ENCODE measurements around the gene C1orf232.
A peak's percentile ranks its signal among the peaks of the same experiment; 100 is the strongest.

Gene C1orf232

DNA sequence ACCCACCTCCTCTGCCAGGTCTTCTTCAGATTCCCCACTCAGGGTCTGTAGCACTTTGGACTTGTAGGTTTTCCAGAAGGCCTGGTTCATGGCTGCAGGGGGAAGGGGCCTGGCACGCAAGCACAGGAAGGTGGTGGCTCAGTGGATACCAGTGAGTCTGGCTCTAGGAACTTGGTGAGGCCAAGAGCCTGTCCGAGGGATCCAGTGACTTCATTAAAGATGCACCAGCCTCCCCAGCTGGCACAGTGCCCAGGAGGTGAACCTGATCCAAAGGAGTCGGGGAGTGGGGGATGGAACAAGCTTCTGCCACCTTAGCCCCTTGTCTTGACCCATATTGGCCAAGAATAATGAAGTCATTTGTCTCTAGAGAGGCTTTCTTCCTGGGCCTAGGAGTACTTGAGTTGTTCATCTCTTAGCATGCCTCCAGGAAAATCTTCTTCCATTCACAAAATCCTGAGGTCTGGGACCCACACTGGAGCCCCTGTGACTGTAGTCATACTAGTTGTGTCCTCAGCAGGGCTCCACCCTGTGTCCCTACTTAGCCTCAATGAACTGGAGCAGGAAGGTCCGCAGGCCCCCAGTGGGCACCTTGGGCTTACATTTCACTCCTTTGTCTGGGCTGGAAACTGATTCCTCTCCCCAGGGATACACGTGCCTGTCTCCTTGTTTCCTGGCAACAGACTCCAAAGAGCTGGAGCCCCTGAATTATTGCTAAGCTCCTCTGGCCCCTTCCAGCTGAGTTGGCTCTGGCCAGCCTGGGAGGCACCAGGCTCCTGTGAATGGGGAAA, at the start of gene C1orf232:
TSS of gene C1orf232 (minus strand) at position 554 of the 788 bp plus-strand sequence. CDS start at position 90, 464 bp downstream.
- no peak for DNase-seq
- intact Hi-C loops (cut with DNase I): loop anchor here (5.0 kb wide), 1 partner anchor 64 kb away; the partner anchor contains the start of gene CEP85

DNA sequence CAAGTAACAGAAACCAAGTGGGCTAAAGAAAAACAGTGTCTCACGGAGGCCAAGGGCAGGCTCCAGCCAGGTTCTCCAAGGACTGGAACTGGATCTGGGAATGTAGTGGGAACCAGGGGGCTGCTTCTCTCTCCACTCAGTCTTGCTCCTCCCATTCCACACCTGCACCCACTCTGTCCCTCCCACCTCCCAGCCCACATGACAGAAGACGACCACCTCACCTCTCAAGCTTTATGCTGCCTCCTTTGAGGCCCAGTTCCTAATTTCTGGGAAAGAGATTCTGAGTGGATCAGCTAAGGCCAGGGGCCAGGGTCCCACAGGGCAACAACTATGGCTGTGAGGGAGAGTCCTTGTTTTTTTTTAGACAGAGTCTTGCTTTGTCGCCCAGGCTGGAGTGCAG, 46.5 kb upstream of the C1orf232 start:
- no peak for DNase-seq
- intact Hi-C loops (cut with DNase I): no loop called here

DNA sequence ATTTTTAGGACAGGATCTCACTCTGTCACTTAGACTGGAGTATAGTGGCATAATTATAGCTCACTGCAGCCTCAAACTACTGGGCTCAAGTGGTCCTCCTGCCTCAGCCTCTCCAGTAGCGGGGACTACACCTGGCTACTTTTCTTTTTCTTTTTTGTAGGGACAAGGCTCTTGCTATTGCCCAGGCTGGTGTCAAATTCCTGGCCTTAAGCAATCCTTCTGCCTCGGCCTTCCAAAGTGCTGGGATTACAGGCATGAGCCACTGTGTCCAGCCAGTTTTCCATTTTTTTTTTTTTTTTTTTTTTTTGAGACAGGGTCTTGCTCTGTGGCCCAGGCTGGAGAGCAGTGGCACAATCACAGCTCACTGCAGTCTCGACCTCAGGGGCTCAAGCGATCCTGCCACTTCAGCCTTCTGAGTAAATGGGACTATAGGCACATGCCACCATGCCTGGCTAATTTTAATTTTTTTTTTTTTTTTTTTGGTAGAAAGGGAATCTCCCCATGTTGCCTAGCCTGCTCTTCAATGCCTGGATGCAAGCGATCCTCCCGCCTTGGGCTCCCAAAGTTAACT, 44.7 kb upstream of the C1orf232 start:
- no peak for DNase-seq
- intact Hi-C loops (cut with DNase I): no loop called here

DNA sequence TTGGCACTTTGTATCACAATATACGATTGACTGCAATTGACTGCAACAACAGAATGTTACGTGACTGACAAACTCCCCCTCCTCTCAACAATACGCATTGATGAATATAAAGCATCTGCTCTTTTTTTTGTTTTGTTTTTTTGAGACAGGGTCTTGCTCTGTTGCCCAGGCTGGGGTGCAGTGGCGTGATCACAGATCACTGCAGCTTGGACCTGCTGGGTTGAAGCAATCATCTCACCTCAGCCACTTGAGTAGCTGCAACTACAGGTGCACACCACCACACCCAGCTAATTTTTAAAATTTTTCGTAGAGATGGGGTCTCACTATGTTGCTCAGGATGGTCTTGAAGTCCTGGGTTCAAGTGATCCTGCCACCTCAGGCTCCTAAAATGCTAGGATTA, 44.0 kb upstream of the C1orf232 start:
- intact Hi-C loops (cut with DNase I): no loop called here
- no peak for DNase-seq

DNA sequence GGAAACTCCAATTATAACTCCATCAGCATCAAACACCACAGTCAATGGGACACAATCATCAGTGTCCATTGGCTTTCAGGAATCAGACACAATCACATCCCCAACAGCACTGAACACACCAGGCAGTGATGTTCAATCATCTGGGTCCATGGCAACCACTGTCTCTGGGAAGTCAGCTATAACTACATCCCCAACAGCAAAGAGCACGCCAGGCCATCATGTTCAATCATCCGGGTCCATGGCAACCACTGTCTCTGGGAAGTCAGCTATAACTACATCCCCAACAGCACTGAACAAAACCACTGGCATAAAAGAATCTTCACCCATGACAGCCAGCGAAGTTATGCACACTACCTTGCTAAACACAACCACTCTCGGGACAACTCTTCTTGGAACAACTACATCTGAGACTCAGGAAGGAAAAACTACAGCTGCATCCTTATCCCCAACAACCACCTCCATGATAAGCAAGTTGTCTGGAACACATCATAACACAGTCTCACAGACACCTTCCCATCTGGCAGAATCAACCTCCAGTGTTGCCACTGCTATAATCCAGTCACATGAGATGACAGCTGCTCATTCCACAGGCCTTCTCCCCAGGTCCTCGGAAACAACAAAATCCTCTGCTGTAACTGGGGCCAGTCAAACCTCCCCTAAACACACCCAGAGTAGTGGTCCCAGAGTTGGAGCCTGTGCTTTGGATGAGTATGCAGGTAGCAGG, 41.5 kb upstream of the C1orf232 start:
- DNase-seq: no peak
- intact Hi-C loops (cut with DNase I): no loop called here

DNA sequence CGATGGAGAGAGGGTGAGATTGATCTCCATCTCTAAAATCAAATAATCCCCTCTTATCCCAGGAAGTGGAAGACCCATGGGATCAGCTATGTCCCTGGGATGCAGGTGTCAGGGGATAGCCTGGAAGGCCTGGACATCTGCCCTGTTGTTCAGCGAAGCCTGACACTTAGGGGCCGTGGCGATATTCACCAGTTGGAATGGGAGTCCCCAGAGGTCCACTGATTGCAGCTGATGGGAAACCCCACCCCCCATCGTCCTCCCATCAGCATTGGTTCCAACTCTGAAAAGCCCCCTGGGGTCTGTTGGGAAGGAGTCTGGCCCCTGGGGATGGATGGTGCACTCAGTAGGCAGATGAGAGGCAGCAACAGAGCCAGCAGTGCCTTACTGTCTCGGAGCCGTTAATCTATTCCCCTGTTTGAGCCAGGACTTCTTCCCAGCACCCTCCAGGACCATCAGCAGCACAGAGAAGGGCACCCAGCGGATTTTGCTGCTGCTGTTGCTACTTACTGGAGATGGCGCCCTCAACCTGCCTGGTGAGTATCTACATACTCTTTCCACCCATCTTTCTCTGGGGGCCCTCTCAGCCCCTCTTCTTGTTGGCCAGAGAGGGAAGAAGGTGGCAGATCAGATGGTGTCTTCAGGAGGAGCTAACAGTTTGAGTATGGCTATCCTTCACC, 35.0 kb upstream of the C1orf232 start:
- intact Hi-C loops (cut with DNase I): no loop called here
- DNase-seq: no peak

DNA sequence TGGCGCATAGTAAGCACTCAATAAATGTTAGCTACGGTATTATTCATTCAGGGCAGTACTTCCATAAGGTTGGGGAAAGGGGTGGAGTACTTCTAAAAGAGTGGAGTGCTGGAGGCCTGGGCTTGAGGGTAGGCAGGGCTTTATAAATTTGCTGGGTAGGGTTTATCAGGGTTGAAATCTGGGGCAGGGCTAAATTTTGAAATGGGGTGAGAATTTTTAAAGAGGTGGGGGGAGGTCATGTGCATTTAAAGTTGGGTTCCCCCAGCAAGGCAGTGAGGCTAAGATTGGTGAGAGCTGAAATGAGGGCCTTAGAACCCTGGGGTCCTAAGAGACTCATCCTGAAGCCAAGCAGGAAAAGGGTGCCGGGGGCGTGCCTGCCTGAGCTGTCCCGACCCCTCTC, 31.6 kb upstream of the C1orf232 start:
- no peak for DNase-seq

DNA sequence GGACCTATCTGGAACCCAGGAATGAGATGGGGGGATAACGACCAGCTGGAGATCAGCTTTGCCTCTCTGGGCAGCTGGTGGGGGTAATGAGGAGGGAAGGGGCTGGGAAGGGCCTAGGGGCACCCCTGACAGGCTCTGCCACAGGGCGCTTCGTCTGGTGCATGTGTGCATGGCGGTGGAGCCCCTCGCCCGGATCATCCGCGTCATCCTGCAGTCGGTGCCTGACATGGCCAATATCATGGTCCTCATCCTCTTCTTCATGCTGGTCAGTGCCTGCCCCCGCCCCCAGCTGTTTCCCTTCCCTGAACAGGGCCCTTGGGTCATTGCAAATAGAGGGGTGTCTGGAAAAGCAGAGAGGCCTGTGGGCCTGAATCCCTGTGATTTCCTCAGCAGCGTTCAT, 29.1 kb upstream of the C1orf232 start:
- intact Hi-C loops (cut with DNase I): no loop called here
- DNase-seq: no peak

More for the DNA sequence above, 31.6 kb upstream of the C1orf232 start:
- intact Hi-C loops (cut with DNase I): no loop called here

DNA sequence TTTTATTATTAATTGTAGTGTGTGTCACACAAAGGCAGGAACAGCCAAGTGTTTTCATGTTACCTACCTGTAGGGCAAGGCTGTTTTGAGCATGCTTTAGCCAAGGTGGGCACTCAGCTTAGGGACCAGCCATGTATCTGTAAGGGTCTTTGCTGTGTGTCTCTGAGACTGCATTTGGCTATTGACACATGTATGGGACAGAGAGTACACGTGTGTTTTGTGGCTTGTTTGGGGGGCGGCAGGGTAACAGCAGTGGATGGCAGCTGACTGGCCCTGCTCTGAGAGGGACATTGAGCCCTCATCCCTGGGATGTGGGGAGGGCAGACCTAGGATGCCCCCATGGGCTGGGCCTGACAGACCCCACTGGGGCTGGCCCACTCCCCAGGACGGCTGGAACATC, 28.5 kb upstream of the C1orf232 start:
- DNase-seq: no peak
- intact Hi-C loops (cut with DNase I): no loop called here

DNA sequence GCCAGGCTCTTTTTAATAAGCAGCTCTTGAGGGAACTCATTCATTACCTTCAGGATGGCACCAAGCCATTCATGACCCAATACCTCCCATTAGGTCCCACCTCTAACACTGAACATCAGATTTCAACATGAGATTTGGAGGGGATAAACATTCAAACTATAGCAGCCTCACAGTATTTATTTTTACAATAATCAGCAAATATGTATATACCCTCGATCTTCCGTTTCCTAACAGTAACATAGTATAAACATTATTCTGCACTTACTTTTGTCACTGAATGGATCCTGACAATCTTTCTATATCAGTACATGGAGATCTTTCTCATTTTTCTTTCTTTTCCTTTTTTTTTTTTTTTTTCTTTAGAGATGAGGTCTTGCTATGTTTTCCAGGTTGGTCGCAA, 27.0 kb upstream of the C1orf232 start:
- intact Hi-C loops (cut with DNase I): no loop called here
- no peak for DNase-seq

DNA sequence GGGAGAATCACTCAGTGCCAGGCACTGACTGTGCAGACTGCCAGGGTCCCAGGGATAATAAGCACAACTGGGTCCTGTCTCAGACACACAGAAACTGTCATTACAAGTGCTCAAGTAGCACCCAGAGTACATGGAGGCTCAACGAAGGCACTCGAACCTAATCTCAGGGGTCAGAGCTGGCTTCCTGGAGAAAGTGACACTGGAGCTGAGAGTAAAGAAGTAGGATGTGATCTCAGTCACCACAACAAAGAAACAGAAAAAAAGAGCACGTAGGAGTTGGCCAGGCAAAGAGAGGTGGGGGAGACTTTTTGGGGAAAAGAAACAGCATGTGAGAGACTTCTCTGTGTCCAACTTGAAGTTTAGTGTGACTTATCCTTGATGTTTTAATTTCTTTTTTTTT, 23.0 kb upstream of the C1orf232 start:
- intact Hi-C loops (cut with DNase I): no loop called here
- no peak for DNase-seq

DNA sequence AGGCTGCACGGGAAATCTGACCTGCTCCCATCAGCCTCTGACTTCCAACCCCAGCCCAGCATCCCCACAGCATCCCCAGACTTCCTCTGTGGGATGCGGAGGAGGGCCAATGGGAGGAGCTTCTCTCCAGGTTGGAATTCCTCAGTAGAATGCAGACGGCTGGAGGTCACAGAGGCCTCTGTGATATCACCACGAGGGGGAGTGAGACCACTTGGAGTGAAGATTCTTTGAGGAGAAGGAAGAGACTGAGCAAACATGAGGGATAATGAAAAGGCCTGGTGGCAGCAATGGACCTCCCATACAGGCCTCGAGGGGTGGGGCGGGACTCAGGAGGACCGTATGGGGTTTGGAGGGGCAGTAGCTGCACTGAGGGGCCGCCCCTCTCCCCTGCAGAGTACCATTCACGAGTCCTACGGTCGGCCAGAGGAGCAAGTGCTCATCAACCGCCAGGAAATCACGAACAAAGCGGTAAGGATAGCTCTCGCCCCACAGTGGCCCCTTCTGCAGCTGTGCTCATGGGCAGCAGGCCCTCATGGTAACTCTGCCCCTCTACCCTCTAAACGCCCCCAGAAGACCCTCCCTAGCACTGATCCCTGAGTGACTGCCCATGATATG, 21.7 kb upstream of the C1orf232 start, which contains the start of gene CATSPER4:
TSS of gene CATSPER4 (plus strand) at position 230 of the 615 bp plus-strand sequence. CDS start at position 256, 26 bp downstream.
- DNase-seq: peak in 10 of 42 donors; percentile 14 to 65 (median 34)

DNA sequence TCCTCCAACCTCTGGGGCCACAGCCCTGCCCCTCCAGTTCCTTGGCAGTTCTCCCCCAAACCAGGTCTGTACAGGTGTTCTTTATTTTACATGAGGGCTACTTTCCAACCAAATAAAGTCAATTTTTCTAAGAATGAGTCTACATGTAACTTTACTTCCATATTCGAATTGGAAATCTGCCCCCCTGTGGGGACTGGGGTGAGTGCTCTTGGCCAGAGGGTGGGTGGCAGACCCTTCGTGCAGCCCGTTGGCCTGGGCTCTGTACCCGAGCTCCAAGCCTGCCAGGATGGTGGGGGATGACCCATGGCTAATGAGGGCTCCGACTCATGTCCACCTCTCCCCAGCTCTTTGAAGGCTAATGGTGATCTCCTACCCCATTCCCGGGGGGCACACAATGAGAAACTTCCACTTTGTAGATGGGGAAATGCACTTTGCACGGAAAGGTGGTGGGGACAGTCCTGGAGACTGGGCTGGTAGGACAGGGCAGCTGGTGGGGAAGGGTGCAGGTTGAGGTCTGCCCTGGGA, 21.1 kb upstream of the C1orf232 start:
- no peak for DNase-seq
- intact Hi-C loops (cut with DNase I): no loop called here

More for the DNA sequence above, 21.7 kb upstream of the C1orf232 start, which contains the start of gene CATSPER4:
- intact Hi-C loops (cut with DNase I): no loop called here

DNA sequence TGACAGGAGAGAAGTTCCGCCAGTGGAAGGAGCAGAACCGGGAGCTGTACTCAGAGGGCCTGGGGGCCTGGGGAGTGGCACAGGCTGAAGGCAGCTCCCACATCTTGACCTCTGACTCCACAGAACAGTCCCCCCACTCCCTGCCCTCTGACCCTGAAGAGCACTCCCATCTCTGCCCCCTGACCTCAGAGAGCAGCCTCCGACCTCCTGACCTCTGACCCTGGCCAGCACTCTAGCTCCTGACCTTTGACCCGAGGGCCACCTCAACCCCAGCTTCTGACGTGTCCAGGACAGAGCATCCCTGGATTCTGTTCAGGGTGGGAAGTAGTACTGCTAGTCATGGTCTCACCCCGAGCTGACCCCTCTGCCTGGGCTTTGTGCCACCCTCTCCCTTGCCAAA, 20.6 kb upstream of the C1orf232 start:
- intact Hi-C loops (cut with DNase I): no loop called here
- DNase-seq: no peak

DNA sequence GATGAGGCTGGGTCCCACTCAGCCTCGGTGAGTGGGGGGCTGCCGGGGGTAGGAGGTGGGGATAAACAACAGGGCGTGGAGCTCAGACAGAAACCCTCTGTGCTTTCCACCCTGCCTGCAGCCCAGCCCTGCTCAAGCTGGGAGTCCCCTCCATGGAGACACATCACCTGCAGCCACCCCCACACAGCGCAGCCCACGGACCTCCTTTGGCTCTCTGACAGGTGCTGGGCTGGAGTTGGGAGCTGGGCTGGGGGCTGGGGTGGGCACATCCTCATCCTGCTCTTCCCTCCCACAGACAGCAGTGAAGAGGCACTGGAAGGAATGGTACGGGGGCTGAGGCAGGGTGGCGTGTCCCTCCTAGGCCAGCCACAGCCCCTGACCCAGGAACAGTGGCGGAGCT, 19.7 kb upstream of the C1orf232 start:
- intact Hi-C loops (cut with DNase I): no loop called here
- DNase-seq: peak in 13 of 42 donors; percentile 14 to 59 (median 30)

DNA sequence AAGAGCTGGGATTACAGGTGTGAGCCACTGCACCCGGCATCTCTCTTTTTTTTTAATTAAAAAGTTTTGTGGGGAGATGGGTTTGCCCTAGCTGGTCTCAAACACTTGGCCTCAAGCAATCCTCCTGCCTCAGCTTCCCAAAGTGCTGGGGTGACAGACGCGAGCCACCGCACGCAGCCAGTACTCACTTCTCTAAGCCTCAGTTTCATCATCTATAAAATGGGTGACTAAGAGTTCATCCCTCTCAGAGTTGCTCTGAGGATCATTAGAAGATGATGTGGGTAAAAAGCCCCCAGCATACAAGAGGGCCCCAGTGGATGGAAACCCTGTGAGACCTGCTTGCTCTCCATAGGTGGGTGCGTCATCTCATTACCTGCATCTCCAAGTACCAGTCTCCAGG, 19.1 kb upstream of the C1orf232 start:
- no peak for DNase-seq
- intact Hi-C loops (cut with DNase I): no loop called here

DNA sequence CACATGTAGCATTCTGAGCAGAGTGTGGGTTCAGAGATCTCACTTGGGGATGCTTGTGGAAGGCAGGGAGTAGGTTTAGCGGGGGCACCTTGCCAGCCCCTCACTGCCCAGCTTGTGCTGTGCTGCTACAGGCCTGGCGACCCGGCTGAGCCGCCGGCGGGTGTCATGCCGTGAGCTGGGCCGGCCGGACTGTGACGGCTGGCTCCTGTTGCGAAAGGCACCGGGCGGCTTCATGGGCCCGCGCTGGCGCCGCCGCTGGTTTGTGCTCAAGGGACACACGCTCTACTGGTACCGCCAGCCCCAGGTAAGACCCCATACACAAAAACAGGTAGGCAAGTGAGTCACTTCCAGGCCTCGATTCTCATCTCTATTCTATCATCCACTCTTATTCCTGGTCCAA, 16.1 kb upstream of the C1orf232 start:
- no peak for DNase-seq

DNA sequence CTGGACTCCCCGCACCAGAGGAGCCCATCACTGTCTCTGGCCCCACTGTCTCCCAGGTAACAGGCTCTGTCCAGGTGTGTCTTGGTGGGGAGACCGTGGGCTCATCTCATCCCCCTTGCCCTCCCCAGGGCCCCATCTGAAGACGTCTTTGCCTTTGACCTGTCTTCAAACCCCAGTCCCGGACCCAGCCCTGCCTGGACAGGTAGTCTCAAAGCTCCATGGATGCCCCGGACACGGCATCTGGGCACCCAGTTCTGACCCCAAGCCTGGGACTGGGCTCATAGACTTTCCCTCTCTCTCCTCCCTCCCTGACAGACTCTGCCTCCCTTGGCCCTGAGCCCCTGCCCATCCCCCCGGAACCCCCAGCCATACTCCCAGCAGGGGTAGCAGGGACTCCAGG, 15.3 kb upstream of the C1orf232 start:
- DNase-seq: no peak
- intact Hi-C loops (cut with DNase I): no loop called here

More for the DNA sequence above, 16.1 kb upstream of the C1orf232 start:
- intact Hi-C loops (cut with DNase I): no loop called here

DNA sequence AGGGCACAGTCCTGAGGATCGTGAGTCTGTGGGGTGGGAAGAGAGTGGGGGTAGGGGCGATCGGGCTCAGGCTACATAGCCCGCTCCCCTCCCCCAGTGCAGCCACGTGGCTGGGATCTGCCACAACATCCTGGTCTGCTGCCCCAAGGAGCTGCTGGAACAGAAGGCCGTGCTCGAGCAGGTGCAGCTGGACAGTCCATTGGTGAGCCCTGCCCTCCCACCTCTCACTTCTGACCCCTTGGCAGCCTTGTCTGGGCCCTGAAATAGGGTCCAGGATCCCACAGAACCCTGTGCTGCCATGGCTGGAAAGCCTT, 13.6 kb upstream of the C1orf232 start:
- no peak for DNase-seq
- intact Hi-C loops (cut with DNase I): no loop called here

All from head of caudate nucleus (tissue), 42 donors.